HG03520 (cell line): ENCODE measurements around the gene LSMEM2.
"Not testable (repeated sequence)": the region's sequence is repeated elsewhere in the genome, so short reads cannot be mapped to it uniquely, and the experiment has no call there.

Experiments
- ATAC-seq: cut with Tn5 transposase; IDR thresholded peaks from one replicate; pipeline ENCODE4 v1.9.1; 2021; ENCODE audit warnings: mild to moderate bottlenecking, moderate library complexity; ENCODE audit not compliant: unreplicated experiment

LSMEM2 gene

GRCh38 chr3:50245831-50246516, 32.9 kb upstream of the LSMEM2 start:
- ATAC-seq, result peak; percentile 73

GRCh38 chr3:50246517-50246954, 32.4 kb upstream of the LSMEM2 start:
- peak; percentile 56 for ATAC-seq

- no peak for ATAC-seq
These were observed 30.5 kb upstream of the LSMEM2 start for GRCh38 chr3:50248387-50248786.

- ATAC-seq, result no peak
These were observed 29.4 kb upstream of the LSMEM2 start for GRCh38 chr3:50249457-50249856.

- ATAC-seq, result no peak
These were observed 28.4 kb upstream of the LSMEM2 start for GRCh38 chr3:50250514-50250913.

- ATAC-seq, result no peak
These were observed 27.7 kb upstream of the LSMEM2 start for GRCh38 chr3:50251220-50251619.

- ATAC-seq, result no peak
These were observed 24.2 kb upstream of the LSMEM2 start for GRCh38 chr3:50254577-50255250.

GRCh38 chr3:50255251-50255615, 23.7 kb upstream of the LSMEM2 start:
- ATAC-seq, result no peak

GRCh38 chr3:50256978-50257890, 21.7 kb upstream of the LSMEM2 start:
- no peak for ATAC-seq

GRCh38 chr3:50258029-50258680, 20.7 kb upstream of the LSMEM2 start:
- ATAC-seq, result no peak

- ATAC-seq, result no peak
These were observed 19.9 kb upstream of the LSMEM2 start for GRCh38 chr3:50258979-50259378.

- ATAC-seq, result no peak
These were observed 19.4 kb upstream of the LSMEM2 start for GRCh38 chr3:50259432-50260026.

GRCh38 chr3:50260027-50260941, 18.6 kb upstream of the LSMEM2 start:
- peak; percentile 89 for ATAC-seq

- ATAC-seq, result no peak
These were observed 17.9 kb upstream of the LSMEM2 start for GRCh38 chr3:50260942-50261441.

GRCh38 chr3:50261505-50261904, 17.4 kb upstream of the LSMEM2 start:
- ATAC-seq, result no peak

GRCh38 chr3:50262200-50262599, 16.7 kb upstream of the LSMEM2 start:
- not testable (repeated sequence) for ATAC-seq

GRCh38 chr3:50262778-50263177, 16.1 kb upstream of the LSMEM2 start:
- no peak for ATAC-seq

GRCh38 chr3:50263478-50264382, 15.2 kb upstream of the LSMEM2 start:
- no peak for ATAC-seq
